Measurements from ENCODE around the gene FASN.

FASN gene

DNA sequence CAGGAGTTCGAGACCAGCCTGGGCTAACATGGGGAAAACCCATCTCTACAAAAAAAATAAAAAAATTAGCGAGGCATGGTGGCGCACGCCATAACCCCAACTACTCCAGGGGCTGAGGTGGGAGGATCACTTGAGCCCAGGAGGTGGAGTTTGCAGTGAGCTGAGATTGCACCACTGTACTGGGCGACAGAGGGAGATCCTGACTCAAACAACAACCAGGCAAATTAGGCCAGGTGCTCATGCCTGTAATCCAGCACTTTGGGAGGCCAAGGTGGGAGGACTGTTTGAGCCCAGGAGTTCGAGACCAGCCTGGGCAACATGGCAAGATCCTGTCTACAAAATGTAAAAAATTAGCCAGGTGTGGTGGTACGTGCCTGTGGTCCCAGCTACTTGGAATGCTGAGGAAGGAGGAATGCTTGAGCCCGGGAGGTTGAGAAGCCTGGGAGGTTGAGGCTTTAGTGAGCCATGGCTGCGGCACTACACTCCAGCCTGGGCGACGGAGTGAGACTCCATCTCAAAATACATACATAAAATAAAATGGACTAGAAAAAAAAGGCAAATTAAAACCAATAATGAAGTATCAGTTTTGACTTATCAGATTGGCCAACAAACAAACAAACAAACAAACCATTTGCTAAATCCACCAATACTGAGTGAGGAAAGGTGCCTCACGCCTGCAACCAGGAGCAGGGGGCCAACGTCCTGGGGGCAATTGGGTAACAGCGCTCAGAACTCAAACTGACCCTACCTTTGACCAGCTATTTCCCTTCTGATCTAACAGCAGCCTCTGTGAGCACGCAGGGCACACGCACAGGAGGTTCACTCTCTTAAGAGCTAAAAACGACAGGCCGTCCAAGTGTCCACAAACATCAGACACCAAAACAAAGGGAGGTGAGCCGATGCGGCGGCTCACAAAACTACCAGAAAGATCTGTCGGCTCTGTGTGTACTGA is 19.4 kb upstream of the FASN start:
- no peak for DNase-seq (ENCODE audit: low spot score)

DNA sequence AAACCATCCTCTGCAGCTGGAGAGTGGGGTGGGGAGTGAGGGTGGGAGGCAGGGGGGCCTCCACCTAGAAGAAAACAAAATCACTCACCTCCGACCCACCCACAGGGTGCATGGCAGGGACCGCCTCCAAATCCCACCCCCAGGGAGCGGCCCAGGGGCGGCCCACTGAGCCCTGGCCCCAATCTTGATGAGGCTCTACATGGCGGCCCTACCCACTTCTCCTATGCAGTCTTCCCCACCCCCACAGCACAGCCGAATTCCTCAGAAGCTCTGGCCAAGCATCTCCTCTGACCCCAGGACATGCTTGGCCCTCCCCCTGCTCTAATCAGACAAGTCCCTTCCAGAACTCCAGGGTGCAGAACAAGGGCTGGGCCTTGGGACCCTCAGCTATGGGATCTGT is 18.2 kb upstream of the FASN start:
- DNase-seq (ENCODE audit: low spot score), result no peak

DNA sequence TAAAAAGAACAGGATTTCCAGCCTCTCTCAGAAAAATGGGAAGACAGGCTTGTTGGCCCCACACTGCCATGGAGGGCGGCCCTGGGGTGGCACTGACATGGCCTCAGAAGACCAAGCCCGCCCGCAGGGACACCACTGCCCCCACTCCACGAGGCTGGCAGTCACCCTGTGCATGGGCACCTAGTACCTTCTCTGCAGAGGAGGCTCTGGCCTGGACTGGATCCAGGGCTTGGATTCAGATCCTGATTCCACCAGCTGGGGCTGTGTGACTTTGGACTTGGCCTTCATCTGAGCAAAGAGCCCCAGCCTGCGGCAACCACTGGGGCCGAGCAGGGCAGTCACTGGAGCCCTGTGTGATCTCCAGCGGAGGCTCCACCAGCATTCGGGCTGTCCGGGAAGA is 16.8 kb upstream of the FASN start:
- DNase-seq (ENCODE audit: low spot score), result no peak

DNA sequence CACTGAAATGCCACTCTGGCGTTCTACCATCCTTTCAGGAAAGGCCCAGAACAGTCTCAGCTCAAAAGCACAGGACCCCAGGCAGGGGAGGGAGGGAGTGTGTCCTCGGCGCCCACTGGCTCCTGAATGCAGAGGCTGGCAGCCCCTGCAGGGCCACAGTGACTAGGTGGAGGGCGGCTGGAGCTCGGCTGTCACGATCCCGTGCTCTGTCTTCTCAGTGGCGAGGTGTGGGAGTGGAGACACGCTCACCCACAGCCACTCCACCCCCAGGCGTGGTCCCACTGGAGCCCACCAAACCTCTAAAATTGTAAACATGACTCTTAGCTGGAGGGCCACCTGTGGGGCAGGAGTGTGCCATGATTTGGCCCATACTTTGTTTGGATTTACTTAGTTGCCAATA is 16.4 kb upstream of the FASN start:
- no peak for DNase-seq (ENCODE audit: low spot score)

DNA sequence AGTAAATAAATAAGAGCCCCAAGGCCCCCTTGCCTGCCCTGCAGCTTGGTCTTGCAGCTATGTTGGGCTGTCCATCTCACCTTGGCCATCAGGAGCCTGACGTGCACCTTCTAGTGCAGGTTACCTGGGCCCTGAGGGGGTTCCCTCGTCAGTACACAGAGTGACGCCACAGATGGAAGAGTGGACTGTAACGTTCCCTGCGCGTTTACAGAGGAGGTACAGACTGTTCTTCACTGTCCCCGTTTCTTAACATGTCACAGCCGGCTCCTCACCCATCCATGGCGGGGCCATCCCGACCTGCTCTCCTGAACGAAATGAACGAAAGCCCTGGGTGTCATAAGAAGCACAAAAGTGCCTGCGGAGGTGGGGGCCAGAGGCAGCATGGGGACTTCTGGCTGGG is 15.9 kb upstream of the FASN start:
- no peak for DNase-seq (ENCODE audit: low spot score)

DNA sequence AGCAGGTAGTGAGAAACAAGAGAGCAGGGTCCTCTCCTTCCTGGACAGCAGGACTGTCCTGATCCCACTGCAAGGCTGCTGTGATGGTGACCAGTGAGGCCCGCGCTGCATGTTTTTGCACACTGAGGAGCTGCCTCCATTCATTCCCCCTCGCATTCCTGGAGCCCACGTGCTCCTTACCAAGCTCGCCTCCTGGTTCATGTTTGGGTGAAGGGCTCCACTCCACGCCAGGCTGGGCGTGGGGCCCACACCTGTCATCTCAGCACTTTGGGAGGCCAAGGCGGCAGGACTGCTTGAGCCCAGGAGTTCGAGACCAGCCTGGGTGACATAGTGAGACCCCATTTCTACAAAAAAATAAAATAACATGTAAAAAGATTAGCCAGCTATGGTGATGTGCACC is 15.4 kb upstream of the FASN start:
- DNase-seq (ENCODE audit: low spot score), result no peak

DNA sequence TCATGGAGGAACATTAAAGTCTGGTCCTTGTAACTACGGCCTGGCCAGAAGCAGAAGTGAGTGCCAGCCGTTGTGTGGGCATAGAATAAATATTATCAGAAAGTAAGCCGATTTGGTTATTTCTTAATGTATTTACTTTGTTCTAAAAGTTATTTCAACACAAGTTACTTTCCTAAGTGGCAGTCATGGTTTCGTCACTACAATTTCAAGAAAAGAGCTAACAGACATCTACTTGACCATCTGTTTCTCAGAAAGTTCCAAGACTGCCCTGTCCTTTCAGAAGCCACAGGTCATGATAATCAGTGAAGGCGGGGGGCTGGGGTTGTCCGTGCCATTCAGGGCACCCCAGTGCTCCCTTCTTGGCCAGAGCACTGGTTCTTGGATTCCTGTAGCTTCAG is 14.9 kb upstream of the FASN start:
- DNase-seq (ENCODE audit: low spot score), result no peak

DNA sequence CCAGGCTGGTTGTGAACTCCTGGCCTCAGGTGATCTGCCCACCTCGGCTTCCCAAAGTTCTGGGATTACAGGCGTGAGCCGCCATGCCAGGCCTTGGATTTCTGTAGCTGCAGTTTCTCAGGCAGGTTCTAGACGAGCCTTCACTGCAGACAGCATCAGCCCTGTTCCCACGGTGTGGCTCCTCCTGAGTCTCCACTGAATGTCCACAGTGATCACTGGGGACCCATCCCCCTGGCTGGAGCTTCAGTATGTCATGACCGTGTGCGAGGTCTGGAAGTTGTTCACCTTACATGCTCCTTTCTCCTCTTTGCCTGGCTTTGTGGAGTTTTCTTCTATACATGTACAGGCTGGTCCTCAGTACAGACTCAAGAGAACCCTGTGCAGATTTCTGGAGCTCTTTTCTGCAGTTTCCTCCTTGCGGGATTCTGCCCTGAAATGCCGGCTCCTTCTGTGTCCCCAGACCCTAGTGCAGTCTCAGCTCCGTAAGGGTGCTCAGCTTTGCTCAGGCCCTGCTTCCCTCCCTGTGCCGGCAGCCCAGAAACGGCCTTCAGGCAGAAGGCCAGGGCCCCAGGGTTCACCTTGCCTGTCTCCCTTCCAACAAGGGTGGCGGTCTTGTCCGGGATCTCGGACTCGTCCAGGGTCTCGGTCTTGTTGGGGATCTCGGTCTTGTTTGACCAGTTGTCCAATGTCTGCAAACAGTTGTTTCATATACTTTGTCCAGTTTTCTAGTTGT is 14.3 kb upstream of the FASN start:
- DNase-seq (ENCODE audit: low spot score), result no peak

DNA sequence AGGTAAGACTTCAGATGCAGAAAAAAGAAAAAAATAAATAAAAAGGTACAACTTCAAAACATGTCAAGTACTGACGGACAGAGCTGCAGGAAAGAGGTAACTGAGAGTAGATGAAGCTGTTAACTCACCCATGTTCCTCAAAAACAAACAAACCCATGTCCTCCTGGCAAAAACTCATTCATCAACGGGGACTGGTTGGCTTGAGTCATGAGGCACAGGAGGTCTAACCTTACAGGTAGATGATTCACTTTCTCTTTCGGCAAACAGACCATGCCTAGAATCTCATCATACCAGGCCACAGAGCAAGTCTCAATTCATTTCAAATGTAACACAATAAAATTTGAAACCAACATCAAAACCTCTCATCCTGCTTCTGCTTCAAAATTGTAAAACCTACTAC is 12.3 kb upstream of the FASN start:
- DNase-seq (ENCODE audit: low spot score), result no peak

DNA sequence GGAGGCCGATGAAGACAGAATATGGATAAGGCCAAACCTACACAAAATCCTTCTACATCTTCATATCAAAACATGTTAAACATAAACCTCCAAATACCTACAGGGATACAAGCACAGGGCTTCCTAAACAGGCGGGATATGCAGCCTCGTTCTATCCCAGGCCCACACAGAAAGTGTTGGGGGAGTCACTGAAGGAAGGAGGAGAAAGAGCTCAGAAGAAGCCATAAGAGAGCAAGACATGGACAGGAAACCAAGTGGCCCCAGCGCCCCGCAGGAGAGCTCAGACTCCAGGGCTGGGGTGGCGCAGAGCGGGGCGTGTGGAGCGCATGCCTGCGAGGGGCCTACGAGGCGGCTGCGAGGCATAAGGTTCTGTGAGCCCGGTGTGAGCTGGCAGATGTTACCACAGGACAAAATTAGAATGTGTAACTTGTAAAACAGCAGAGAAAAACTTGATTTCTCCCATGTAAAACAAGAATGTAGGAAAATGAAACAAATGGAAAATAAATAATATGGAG is 11.0 kb upstream of the FASN start:
- no peak for DNase-seq (ENCODE audit: low spot score)

DNA sequence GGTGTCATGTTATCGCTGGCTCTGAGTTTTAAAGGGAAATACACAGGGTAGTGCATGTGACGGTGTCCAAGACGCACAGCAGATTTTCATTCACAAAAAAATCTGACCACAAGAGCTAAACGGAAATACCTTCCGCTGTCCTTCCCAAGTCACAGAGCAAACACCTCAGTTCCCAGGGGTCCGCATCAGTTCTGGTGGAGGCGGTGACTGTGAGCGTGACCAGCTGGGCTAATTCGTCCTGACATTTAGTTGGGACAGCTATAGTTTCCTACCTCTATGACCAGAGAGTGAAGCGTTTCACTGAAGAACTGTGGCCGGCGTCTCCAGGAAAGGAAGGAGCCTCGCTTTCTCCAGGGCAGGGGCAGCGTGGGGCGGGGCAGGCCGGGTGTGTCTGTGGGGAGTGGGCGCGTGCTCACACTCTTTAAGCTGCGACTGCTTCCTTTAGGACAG is 10.5 kb upstream of the FASN start:
- DNase-seq (ENCODE audit: low spot score), result no peak

DNA sequence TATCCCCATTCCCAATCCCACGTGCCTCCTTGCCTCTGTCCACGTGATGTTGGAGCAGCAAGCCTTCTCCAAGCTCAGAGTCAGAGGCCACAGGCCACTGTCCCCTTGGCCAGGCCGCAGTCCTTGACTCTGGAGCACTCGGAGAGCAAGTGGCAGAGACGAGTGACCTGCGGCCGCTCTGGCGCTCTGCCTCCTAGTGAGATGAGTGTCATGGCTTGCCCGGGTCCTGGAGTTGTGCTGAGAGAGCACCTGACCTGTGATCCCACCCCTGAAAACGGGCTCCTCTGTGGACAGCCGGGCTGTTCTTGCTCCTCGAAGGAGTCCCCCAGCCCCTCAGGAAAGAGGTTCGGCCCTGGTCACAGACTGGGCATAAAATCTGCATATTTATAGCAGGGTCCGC is 10.0 kb upstream of the FASN start:
- no peak for DNase-seq (ENCODE audit: low spot score)

DNA sequence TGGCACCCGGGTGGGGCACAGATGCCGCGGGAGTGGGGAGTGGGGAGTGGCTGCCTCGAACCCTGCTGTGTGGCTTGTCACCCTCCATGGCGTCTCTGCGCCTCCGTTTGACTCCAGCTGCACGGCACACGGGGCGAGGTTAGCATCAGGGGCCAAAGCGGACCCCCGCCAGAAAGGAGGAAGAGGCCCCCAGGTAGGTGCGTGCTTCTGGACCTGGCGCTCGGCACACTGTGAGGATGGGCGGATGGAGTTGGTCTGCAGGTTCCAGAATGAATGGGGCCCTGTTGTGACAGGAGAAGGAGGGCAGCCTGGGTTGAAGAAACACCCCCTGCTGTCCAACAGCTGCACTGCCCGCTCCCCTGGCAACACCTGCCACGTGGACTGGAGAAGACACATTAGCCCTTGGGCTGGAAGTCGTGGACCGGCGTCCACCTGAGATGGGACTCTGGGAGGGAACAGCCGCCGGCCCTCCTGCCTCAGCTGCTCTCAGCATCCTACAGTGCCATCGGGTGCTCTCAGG is 9.4 kb upstream of the FASN start:
- DNase-seq (ENCODE audit: low spot score), result no peak

DNA sequence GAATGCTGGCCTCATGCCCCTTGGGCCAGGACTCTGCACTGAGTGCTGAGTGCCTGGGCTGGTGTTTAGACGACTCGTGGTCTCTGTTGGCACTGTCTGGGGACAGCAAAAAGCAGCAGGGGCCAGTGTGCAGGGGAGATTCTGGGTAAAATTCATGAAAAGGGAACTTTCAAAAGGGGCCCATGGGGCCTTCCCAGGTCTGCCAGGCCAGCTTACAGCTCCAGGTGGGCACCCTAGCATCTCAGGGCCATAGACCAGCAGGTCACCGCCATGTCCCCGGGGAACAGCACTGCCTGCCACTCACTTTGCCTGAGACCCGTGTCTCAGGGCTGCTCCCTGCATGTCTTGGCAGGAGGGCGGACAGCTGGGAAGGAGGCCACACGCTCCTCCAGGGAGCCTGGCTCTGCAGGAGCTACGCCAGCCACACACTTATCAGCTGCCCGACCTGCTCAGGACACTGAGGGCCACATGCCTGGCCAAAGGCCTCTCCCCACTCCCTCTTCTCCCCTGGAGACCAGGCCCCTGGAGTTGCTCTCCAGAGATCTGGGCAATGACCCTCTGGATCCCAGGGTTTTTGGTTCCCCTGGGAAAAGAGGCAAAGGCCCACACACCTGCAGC is 8.8 kb upstream of the FASN start:
- DNase-seq (ENCODE audit: low spot score), result no peak

DNA sequence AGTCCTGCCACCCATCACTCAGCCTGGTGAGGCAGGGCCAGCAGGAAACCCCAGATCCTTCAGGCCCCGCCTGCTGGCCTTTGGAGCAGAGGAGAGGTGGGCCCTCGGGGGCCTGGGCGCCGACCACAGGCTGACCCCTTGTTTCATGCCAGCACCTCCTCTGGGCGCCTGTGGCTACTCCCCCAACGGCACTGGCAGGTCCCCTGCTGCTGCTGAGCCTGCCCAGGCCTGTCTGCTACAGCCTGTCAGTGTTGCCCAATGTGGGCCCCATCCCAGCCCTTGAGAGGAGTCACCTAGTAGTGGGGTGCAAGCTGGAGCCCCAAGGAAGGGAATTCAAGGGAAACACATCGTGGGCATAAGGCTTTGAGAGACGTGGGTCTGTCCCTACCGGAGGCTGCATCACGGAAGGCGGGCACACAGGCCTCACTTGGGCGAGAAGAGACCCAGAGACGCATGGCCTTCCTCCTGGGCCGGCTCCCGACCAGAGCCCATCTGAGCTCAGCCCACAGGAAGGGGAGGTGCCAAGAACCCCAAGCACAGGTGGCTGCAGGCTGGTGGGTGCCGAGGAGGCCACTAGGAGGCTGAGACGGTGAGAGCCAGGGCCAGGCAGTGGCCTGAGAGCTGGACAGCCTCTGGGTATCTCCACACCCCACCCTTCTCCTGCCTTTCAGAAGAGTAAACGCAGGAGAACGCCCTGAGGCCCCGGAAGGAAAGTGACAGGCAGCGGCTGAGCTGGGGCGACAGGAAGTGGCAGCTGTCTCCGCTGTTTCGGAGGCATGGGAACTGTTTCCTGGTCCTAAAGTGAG is 8.0 kb upstream of the FASN start:
- peak; percentile 27 for DNase-seq (ENCODE audit: low spot score)

DNA sequence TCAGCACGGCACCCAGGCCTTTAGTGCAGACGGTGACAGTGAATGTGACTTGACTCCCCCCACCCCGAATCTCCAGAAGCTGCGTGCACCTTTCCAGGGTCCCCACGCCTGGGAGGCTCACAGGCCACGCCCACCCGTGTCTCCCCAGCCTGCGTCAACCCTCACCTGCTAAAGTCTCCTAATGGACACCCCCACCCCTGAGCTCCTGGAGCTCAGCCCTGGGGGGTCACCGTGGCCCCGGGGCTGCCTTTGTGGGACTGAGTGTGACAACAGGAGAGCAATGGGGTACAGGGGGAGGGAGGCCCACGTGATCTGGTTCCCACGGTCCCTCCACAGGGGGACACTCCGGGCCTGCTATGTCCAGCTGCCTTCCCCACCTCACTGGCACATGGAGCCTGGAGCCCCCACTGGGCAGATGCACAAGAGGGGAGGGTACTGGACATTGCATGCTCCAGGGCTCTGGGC is 7.4 kb upstream of the FASN start:
- no peak for DNase-seq (ENCODE audit: low spot score)

DNA sequence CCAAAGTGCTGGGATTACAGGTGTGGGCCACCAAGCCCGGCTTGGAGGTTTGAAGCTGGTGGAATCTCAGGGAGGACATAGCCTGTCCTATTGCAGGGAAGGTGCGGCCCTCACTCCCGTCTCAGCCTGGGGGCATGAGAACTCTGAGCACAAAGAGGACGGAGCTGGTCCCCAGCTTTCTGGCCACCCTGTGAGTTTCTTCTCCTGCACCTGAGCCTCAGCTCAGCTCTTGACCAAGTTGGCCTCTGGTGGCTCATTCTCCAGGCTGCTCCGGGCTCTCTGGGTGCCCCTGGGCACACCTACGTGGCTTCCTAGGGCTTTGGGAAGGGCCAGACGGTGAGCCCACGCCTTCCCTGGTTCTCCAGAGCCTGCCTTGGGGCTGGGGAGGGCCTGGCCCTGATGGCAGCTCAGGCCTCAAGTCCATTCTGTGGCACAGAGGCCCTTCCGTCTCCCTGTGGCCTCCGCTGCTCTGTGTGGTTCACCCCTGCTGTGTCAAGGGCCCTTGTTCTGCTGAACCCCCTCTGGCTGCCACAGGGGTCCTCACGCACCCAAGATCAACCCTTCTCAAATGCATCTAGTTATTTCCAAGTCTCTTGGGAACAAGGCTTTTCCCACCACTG is 6.9 kb upstream of the FASN start:
- DNase-seq (ENCODE audit: low spot score), result no peak

DNA sequence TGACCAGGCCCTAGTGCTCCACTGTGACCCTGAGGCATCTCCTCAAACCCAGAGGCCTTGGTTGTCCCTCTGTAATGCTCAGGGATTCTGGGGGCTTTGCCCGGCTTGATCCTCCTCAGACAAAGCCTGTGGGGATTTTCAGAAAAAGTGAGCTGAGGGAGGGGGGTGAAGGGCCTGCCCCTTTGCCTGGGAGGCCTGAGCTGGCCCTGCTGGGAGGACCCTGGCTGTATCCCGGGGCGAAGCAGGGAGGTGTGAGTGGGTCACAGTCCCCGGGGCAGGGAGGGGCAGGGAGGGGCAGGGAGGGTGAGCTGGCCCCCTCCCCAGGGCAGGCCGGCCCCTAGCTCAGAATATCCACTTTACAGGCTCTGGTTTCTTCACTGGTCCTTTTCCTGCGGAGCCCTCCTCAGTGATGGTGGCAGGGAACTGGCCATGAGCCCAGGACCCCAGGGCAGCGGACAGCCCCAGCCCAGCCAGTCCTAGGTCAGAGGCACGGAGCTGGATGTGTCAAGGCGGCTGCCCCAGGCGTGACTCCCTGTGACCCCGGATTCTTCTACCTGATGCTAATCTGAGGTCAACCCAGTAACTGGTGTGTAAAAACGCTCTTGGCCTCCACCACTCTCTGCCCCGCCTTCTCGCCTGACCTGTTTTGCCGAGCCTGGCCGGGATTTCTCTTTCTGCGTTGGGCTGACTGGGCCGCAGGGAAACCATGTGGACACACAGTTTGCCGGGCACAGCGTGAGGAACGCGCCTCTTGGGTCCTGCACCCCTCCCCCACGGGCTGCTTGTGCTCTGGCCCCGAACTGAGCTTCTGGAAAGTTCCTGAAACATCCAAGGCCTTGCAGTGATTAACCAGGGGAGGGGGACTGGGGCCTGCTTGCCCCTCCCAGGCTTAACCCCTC is 5.8 kb upstream of the FASN start:
- DNase-seq (ENCODE audit: low spot score), result no peak

DNA sequence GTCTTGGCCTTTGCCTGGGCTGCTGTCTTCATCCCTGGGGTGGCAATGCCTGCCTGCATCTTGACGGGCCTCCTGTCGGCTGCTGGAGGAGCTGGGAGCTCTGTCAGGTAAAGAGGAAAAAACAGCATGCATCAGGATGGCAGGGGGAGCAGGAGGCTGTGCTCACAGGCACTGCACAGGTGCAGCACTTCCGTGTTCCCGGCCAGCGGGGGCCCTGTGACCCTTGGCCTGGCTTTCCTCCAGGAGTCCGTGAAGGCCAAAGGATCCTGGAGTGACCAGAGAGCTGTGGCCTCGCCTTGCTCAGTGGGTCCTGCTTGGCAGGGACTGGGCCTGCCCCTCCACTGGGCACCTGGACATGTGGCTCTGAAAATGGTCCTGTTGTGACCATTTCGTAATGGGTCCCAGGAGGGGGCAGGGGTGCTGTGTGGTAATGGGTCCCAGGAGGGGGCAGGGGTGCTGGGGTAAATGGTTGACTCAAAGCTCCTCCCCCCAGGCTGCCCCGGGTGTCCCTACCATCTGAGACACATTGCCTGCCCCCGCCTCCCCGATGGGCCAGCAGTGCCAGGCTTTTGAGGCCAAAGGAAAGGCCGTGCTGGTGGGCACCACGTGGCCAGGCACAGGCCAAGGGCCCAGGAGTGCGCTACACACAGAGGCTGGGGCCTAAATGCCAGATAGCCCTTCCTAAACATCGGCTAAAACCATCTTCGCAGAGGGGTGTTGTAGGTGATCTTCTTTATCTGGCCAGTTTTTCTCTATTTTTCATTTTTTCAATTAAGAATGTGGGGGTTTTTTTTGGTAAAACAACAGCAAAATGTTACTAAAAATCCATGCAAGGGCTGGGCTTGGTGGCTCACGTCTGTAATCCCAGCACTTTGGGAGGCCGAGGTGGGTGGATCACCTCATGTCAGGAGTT is 4.0 kb upstream of the FASN start:
- no peak for DNase-seq (ENCODE audit: low spot score)
